SK-N-SH (cell line): ENCODE results near the gene KRTAP3-2. TPM values are rescaled to one million over a fixed set of nuclear protein-coding genes. Genes with fewer than 3 reads are reported as not detected.

Source experiments
- CTCF ChIA-PET: fragments of 300-600, 350-600 bp; formaldehyde crosslinking; extraction: SDS; loops from one replicate; lab custom pipeline; 2021; lab: Yijun Ruan, JAX
- POLR2A ChIA-PET: fragments of 350-600 bp; sonication (Branson Sonifier 250); formaldehyde crosslinking; extraction: SDS; loops from one replicate; lab custom pipeline; 2020; ENCODE audit warnings: antibody characterized with exemption, inconsistent platforms; lab: Yijun Ruan, JAX
- DNase-seq: peaks from one replicate; pipeline ENCODE4 v3.0.0; 2012
- H2AFZ ChIP-seq: fragments of 200-600 bp; sonication (generic); 2 replicates; pipeline ENCODE4 v1.8.1; 2016; ENCODE audit warnings: antibody characterized with exemption, mild to moderate bottlenecking, low read depth
- H3F3A ChIP-seq: fragments of 200-600 bp; sonication (generic); replicated peaks from 2 replicates; pipeline ENCODE3; 2016; ENCODE audit warnings: antibody characterized with exemption, mild to moderate bottlenecking; ENCODE audit not compliant: insufficient read depth
- H3K27ac ChIP-seq, 2 experiments: fragments of 200-500 bp in 1 of 2; fragments of 200-600 bp in 1 of 2; sonication (Bioruptor generic) in 1 of 2; sonication (generic), shearing (Covaris generic) in 1 of 2; 2 replicates each; pipeline versions ENCODE4 v1.5.1 to v1.6.1; 2014 to 2016; ENCODE audit warnings: low read depth in 2 of 2, inconsistent platforms in 1 of 2, low read length in 1 of 2, mild to moderate bottlenecking in 1 of 2, mixed read lengths in 1 of 2
- H3K27me3 ChIP-seq: fragments of 200-600 bp; sonication (generic), shearing (Covaris generic); 2 replicates; pipeline ENCODE4 v1.6.1; 2016; ENCODE audit warnings: mixed run types; ENCODE audit not compliant: insufficient read depth
- H3K36me3 ChIP-seq, 2 experiments: fragments of 200-500 bp in 1 of 2; fragments of 200-600 bp in 1 of 2; sonication (Bioruptor generic) in 1 of 2; sonication (generic) in 1 of 2; replicated peaks in 1 of 2; 2 replicates each; pipeline versions ENCODE3 to v1.5.1; 2014 to 2016; ENCODE audit warnings: low read length in 1 of 2, mild to moderate bottlenecking in 1 of 2; ENCODE audit not compliant: insufficient read depth in 2 of 2, control insufficient read depth in 1 of 2
- H3K4me1 ChIP-seq, 2 experiments: fragments of 200-500 bp in 1 of 2; fragments of 200-600 bp in 1 of 2; sonication (Bioruptor generic) in 1 of 2; sonication (generic), shearing (Covaris generic) in 1 of 2; 2 replicates each; pipeline versions ENCODE4 v1.5.1 to v1.6.1; 2014 to 2016; ENCODE audit warnings: low read depth in 1 of 2, low read length in 1 of 2, mixed run types in 1 of 2; ENCODE audit not compliant: insufficient read depth in 2 of 2, control insufficient read depth in 1 of 2
- H3K4me2 ChIP-seq: fragments of 200-600 bp; sonication (generic), shearing (Covaris generic); 2 replicates; pipeline ENCODE4 v1.6.1; 2017; ENCODE audit warnings: mixed run types
- H3K4me3 ChIP-seq, 2 experiments: fragments of 200-500 bp in 1 of 2; fragments of 200-600 bp in 1 of 2; sonication (Bioruptor generic) in 1 of 2; sonication (generic), shearing (Covaris generic) in 1 of 2; 2 replicates each; pipeline versions ENCODE4 v1.5.1 to v1.8.1; 2014 to 2016; ENCODE audit warnings: low read depth in 2 of 2, inconsistent platforms in 1 of 2, low read length in 1 of 2, mild to moderate bottlenecking in 1 of 2, mixed read lengths in 1 of 2, moderate library complexity in 1 of 2
- H3K79me2 ChIP-seq: fragments of 200-600 bp; sonication (generic); 2 replicates; pipeline ENCODE4 v1.8.1; 2017; ENCODE audit warnings: mild to moderate bottlenecking; ENCODE audit not compliant: insufficient read depth
- H3K9ac ChIP-seq: fragments of 200-600 bp; sonication (generic); 2 replicates; pipeline ENCODE4 v1.6.1; 2017; ENCODE audit warnings: mixed run types
- H3K9me2 ChIP-seq: fragments of 200-600 bp; sonication (generic); 2 replicates; pipeline ENCODE4 v1.6.1; 2017; ENCODE audit warnings: mixed run types
- H3K9me3 ChIP-seq: fragments of 200-600 bp; sonication (generic); 2 replicates; pipeline ENCODE4 v1.6.1; 2017; ENCODE audit warnings: mixed run types, mild to moderate bottlenecking, moderate library complexity
- H4K20me1 ChIP-seq: fragments of 200-600 bp; sonication (generic); 2 replicates; pipeline ENCODE4 v1.6.1; 2017; ENCODE audit warnings: mild to moderate bottlenecking, mixed run types; ENCODE audit not compliant: insufficient read depth
- CHD2 ChIP-seq: fragments of 150-350 bp; IDR thresholded peaks from 2 replicates; pipeline ENCODE4 v1.6.1; 2018; ENCODE audit warnings: low read length; ENCODE audit not compliant: partially characterized antibody
- FOSL2 ChIP-seq: IDR thresholded peaks from 2 replicates; pipeline ENCODE4 v1.4.0; 2012; ENCODE audit warnings: low read depth, mild to moderate bottlenecking, moderate library complexity, borderline replicate concordance
- FOXM1 ChIP-seq: IDR thresholded peaks from 2 replicates; pipeline ENCODE4 v1.4.0; 2012; ENCODE audit warnings: low read depth, mild to moderate bottlenecking
- GABPA ChIP-seq: IDR thresholded peaks from 2 replicates; pipeline ENCODE4 v1.4.0; 2012; ENCODE audit warnings: low read depth, mild to moderate bottlenecking
- MEF2A ChIP-seq: IDR thresholded peaks from 2 replicates; pipeline ENCODE4 v1.4.0; 2012; ENCODE audit warnings: low read depth, borderline replicate concordance
- MXI1 ChIP-seq: IDR thresholded peaks from 2 replicates; pipeline ENCODE4 v1.6.1; 2012; ENCODE audit warnings: mild to moderate bottlenecking, low read depth, low read length, improper control_type of control experiment
- NRF1 ChIP-seq: IDR thresholded peaks from 2 replicates; pipeline ENCODE4 v1.6.1; 2012; ENCODE audit warnings: low read depth, mild to moderate bottlenecking, low read length
- POLR2AphosphoS5 ChIP-seq: IDR thresholded peaks from 2 replicates; pipeline ENCODE4 v1.6.1; 2012; ENCODE audit warnings: low read depth, low read length
- RAD21 ChIP-seq: IDR thresholded peaks from 2 replicates; pipeline ENCODE4 v1.6.1; 2012; ENCODE audit warnings: mild to moderate bottlenecking, low read length
- RCOR1 ChIP-seq: fragments of 150-350 bp; IDR thresholded peaks from 2 replicates; pipeline ENCODE4 v1.6.1; 2017; ENCODE audit warnings: antibody characterized with exemption, low read length
- RFX5 ChIP-seq: IDR thresholded peaks from 2 replicates; pipeline ENCODE4 v1.6.1; 2012; ENCODE audit warnings: mild to moderate bottlenecking, improper control_type of control experiment, low read length
- SIN3A ChIP-seq: IDR thresholded peaks from 2 replicates; pipeline ENCODE4 v1.6.1; 2012; ENCODE audit warnings: low read depth, mild to moderate bottlenecking, low read length, moderate library complexity, borderline replicate concordance
- TCF12 ChIP-seq: IDR thresholded peaks from 2 replicates; pipeline ENCODE4 v1.4.0; 2012
- TEAD4 ChIP-seq: IDR thresholded peaks from 2 replicates; pipeline ENCODE4 v1.4.0; 2012; ENCODE audit warnings: mild to moderate bottlenecking, borderline replicate concordance; ENCODE audit not compliant: insufficient read depth
- WGBS: methylation state at CpG from one replicate; pipeline ENCODE4 v1.1.6; 2017; ENCODE audit warnings: low lambda C conversion rate; 5-methylcytosine and 5-hydroxymethylcytosine counted together
- polyA plus RNA-seq, 3 experiments: library from polyadenylated mRNA; depleted of rRNA; stranded (reverse); fragments of >200 nt; gene quantifications; 2 replicates each; pipeline ENCODE4 v1.2.3, GENCODE V29; 2012
- TF ChIP-seq, protein P1 (sequence below): fragments of 150-350 bp; IDR thresholded peaks from 2 replicates; pipeline ENCODE4 v1.6.1; 2017; ENCODE audit warnings: antibody characterized with exemption, low read length, low read depth, borderline replicate concordance
- TF ChIP-seq, protein P2 (sequence below): IDR thresholded peaks from 2 replicates; pipeline ENCODE4 v1.4.0; 2012; ENCODE audit warnings: low read depth
- TF ChIP-seq, protein P3 (sequence below): fragments of 200-600 bp; sonication (generic); IDR thresholded peaks from 2 replicates; pipeline ENCODE4 v1.6.1; 2017; ENCODE audit warnings: antibody characterized with exemption, mild to moderate bottlenecking, moderate library complexity
- TF ChIP-seq, protein P4 (sequence below): fragments of 150-350 bp; IDR thresholded peaks from 2 replicates; pipeline ENCODE4 v1.6.1; 2016; ENCODE audit warnings: mild to moderate bottlenecking, low read depth, low read length
- TF ChIP-seq, protein P5 (sequence below): IDR thresholded peaks from 2 replicates; pipeline ENCODE4 v1.4.0; 2012; ENCODE audit warnings: low read depth, borderline replicate concordance
- TF ChIP-seq, protein P6 (sequence below): IDR thresholded peaks from 2 replicates; pipeline ENCODE4 v1.4.0; 2012; ENCODE audit warnings: low read depth, borderline replicate concordance

The KRTAP3-2 gene
- polyA plus RNA-seq, 1 of the 3 experiments (the other 2 are of a cell fraction), result not detected

DNA sequence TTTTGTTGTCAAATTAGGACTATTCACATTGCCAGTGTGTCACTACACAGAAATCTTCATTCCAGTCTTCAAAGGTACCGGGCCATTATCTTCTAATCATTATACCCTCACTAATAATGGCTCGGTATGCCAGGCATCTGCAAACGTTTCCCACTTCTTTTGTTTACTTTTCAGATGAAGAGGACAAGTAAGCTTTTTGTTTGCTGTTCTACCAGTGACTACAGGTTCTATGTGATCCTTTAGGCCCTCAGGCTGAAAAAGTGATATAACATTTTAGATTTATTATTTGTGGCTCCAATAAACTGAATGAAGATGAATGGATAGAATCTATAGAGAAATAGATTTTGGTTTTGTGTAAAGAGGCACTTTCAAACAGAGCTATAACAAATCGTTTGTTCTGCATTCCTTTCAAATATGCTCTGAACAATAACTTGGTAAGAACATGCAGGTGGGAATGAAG lies 9.6 kb upstream of the KRTAP3-2 start:
- Histone ChIP-seq H3K27me3 (peaks cover 30% of the 10 kb centered on the region; the same call in 1 of the 2 replicates), H3K27ac (no peak overlapping the region), H3K9me3 (no peaks in the 10 kb centered on the region), H3K4me3 (no peak overlapping the region), H3K36me3 (no peaks in the 10 kb centered on the region), H4K20me1 (no peaks in the 10 kb centered on the region)
- TF ChIP-seq, protein P1, sequence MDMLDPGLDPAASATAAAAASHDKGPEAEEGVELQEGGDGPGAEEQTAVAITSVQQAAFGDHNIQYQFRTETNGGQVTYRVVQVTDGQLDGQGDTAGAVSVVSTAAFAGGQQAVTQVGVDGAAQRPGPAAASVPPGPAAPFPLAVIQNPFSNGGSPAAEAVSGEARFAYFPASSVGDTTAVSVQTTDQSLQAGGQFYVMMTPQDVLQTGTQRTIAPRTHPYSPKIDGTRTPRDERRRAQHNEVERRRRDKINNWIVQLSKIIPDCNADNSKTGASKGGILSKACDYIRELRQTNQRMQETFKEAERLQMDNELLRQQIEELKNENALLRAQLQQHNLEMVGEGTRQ, result no peak
- TF ChIP-seq POLR2AphosphoS5, result no peak
- TF ChIP-seq RCOR1, result no peak
- no peak for TF ChIP-seq GABPA
- TF ChIP-seq, protein P2, sequence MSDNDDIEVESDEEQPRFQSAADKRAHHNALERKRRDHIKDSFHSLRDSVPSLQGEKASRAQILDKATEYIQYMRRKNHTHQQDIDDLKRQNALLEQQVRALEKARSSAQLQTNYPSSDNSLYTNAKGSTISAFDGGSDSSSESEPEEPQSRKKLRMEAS, result no peak
- TF ChIP-seq, protein P3, sequence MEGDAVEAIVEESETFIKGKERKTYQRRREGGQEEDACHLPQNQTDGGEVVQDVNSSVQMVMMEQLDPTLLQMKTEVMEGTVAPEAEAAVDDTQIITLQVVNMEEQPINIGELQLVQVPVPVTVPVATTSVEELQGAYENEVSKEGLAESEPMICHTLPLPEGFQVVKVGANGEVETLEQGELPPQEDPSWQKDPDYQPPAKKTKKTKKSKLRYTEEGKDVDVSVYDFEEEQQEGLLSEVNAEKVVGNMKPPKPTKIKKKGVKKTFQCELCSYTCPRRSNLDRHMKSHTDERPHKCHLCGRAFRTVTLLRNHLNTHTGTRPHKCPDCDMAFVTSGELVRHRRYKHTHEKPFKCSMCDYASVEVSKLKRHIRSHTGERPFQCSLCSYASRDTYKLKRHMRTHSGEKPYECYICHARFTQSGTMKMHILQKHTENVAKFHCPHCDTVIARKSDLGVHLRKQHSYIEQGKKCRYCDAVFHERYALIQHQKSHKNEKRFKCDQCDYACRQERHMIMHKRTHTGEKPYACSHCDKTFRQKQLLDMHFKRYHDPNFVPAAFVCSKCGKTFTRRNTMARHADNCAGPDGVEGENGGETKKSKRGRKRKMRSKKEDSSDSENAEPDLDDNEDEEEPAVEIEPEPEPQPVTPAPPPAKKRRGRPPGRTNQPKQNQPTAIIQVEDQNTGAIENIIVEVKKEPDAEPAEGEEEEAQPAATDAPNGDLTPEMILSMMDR, result no peak
- TF ChIP-seq FOXM1, result no peak
- TF ChIP-seq, protein P4, sequence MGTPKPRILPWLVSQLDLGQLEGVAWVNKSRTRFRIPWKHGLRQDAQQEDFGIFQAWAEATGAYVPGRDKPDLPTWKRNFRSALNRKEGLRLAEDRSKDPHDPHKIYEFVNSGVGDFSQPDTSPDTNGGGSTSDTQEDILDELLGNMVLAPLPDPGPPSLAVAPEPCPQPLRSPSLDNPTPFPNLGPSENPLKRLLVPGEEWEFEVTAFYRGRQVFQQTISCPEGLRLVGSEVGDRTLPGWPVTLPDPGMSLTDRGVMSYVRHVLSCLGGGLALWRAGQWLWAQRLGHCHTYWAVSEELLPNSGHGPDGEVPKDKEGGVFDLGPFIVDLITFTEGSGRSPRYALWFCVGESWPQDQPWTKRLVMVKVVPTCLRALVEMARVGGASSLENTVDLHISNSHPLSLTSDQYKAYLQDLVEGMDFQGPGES, result no peak
- TF ChIP-seq MEF2A, result no peak
- no peak for TF ChIP-seq RFX5
- TF ChIP-seq RAD21, result no peak
- TF ChIP-seq, protein P5, sequence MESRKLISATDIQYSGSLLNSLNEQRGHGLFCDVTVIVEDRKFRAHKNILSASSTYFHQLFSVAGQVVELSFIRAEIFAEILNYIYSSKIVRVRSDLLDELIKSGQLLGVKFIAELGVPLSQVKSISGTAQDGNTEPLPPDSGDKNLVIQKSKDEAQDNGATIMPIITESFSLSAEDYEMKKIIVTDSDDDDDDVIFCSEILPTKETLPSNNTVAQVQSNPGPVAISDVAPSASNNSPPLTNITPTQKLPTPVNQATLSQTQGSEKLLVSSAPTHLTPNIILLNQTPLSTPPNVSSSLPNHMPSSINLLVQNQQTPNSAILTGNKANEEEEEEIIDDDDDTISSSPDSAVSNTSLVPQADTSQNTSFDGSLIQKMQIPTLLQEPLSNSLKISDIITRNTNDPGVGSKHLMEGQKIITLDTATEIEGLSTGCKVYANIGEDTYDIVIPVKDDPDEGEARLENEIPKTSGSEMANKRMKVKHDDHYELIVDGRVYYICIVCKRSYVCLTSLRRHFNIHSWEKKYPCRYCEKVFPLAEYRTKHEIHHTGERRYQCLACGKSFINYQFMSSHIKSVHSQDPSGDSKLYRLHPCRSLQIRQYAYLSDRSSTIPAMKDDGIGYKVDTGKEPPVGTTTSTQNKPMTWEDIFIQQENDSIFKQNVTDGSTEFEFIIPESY, result no peak
- no peak for TF ChIP-seq SIN3A
- no peak for TF ChIP-seq FOSL2
- TF ChIP-seq TCF12, result no peak
- no peak for TF ChIP-seq NRF1
- TF ChIP-seq MXI1, result no peak
- no peak for TF ChIP-seq TEAD4
- no peak for TF ChIP-seq CHD2
- TF ChIP-seq, protein P6, sequence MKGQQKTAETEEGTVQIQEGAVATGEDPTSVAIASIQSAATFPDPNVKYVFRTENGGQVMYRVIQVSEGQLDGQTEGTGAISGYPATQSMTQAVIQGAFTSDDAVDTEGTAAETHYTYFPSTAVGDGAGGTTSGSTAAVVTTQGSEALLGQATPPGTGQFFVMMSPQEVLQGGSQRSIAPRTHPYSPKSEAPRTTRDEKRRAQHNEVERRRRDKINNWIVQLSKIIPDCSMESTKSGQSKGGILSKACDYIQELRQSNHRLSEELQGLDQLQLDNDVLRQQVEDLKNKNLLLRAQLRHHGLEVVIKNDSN, result no peak
- TF ChIP-seq, all 33 proteins: peak for 0
- POLR2A ChIA-PET, result no interaction called here
- no peak overlapping the region for H3K4me2 ChIP-seq
- CTCF ChIA-PET, result interaction anchor here (0.6 kb wide), 1 partner anchor 73 kb away, joined by 3 read pairs; no protein-coding TSS in a partner anchor
- no peak for DNase-seq
- no peaks in the 10 kb centered on the region for H3K4me1 ChIP-seq
- no peaks in the 10 kb centered on the region for H3K79me2 ChIP-seq
- H3F3A ChIP-seq, result no peaks in the 10 kb centered on the region
- H3K9ac ChIP-seq, result no peak overlapping the region
- H2AFZ ChIP-seq, result no peak overlapping the region
- H3K9me2 ChIP-seq, result no peaks in the 10 kb centered on the region
- WGBS, result 3% methylated on average over 4 of the region's 4 CpGs
